Stimulated activated CD4-positive, alpha-beta T cell treated with anti-CD3 and anti-CD28 coated beads, Interleukin-1b, Interleukin-23, amount 100 ng/mL, for 48 hours (primary cell): ENCODE measurements around the gene C11orf98.
"Not testable (repeated sequence)": the region's sequence is repeated elsewhere in the genome, so short reads cannot be mapped to it uniquely, and the experiment has no call there.

Experiments
- DNase-seq: peaks from one replicate; pipeline ENCODE4 v3.0.0-alpha.2; 2020

C11orf98 gene

GRCh38 chr11:62648967-62649364, 16.0 kb downstream of the C11orf98 start:
- DNase-seq, result no peak

GRCh38 chr11:62648185-62648966, 16.6 kb downstream of the C11orf98 start:
- DNase-seq, result no peak

- DNase-seq, result no peak
These were observed 17.4 kb downstream of the C11orf98 start for GRCh38 chr11:62647609-62648005.

- DNase-seq, result no peak
These were observed 18.0 kb downstream of the C11orf98 start for GRCh38 chr11:62646825-62647608.

GRCh38 chr11:62645946-62646824, 18.8 kb downstream of the C11orf98 start, which contains the start of gene GANAB:
Gene GANAB (minus strand): TSS chr11:62646613. CDS start chr11:62646599, 14 bp downstream.
- DNase-seq, result peak; percentile 99

GRCh38 chr11:62645671-62645945, 19.4 kb downstream of the C11orf98 start:
- DNase-seq, result no peak

GRCh38 chr11:62644220-62644619, 20.8 kb downstream of the C11orf98 start:
- DNase-seq, result no peak

GRCh38 chr11:62632492-62632891, 32.5 kb downstream of the C11orf98 start:
- DNase-seq, result no peak

- DNase-seq, result no peak
These were observed 37.3 kb downstream of the C11orf98 start for GRCh38 chr11:62627713-62628112.

GRCh38 chr11:62622476-62623089, 42.4 kb downstream of the C11orf98 start:
- DNase-seq, result no peak

GRCh38 chr11:62621567-62622470, 43.2 kb downstream of the C11orf98 start, which contains the start of gene B3GAT3:
Gene B3GAT3 (minus strand): TSS chr11:62621986. CDS start chr11:62621947, 39 bp downstream.
- peak; percentile 97 for DNase-seq

- DNase-seq, result no peak
These were observed 43.9 kb downstream of the C11orf98 start for GRCh38 chr11:62621027-62621566.

- DNase-seq, result not testable (repeated sequence)
These were observed 48.1 kb downstream of the C11orf98 start for GRCh38 chr11:62616957-62617356.

GRCh38 chr11:62615521-62615920, 49.5 kb downstream of the C11orf98 start:
- DNase-seq, result no peak

GRCh38 chr11:62614275-62614674, 50.7 kb downstream of the C11orf98 start:
- DNase-seq, result peak; percentile 71

GRCh38 chr11:62613291-62613778, 51.7 kb downstream of the C11orf98 start:
- no peak for DNase-seq
